HG02884 (cell line): ENCODE results near the gene ZSCAN4.

ENCODE experiments used
- ATAC-seq: cut with Tn5 transposase; IDR thresholded peaks from one replicate; pipeline ENCODE4 v1.9.1; 2021; ENCODE audit warnings: mild to moderate bottlenecking, moderate library complexity; ENCODE audit not compliant: unreplicated experiment

ZSCAN4 gene

DNA sequence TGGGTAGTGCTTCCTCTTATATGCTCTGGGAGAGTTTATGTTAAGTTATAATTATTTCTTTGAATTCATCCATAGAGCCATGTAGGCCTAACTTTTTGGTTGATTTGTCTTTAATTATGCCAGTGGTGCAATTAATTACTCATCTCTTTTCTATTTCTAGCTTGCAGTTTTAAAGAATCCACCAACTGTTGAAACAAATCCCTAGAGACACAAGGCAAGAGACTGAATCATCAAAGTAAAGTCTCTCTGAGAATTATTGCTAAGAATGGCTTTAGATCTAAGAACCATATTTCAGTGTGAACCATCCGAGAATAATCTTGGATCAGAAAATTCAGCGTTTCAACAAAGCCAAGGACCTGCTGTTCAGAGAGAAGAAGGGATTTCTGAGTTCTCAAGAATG, 7.1 kb downstream of the ZSCAN4 start:
- no peak for ATAC-seq

DNA sequence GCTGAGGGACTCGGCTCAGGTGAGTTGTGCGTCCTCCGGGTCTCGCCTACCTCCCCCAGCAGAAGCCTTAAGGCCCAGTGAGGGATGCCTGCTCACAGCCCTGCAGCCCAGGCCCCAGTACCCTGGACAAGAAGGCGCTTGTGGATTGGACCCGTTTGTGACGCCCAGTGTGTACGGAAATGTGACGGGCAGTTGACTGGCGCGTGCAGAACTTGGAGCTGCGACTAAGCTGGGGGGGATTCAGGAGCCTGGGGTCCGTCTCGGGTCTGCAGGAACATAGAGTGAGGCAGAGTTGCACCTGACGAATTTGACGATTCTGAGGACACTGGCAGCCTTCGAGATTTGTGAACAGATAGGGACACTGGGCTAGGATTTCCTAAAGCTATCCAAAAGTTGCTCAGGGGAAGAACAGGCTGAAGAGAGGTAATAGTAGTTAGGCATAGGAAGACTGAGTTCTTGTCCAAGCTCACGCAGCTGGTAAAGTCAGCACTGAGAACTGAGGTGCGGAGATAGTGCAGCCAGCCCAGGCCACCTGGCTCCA, 13.6 kb downstream of the ZSCAN4 start:
- ATAC-seq: no peak

DNA sequence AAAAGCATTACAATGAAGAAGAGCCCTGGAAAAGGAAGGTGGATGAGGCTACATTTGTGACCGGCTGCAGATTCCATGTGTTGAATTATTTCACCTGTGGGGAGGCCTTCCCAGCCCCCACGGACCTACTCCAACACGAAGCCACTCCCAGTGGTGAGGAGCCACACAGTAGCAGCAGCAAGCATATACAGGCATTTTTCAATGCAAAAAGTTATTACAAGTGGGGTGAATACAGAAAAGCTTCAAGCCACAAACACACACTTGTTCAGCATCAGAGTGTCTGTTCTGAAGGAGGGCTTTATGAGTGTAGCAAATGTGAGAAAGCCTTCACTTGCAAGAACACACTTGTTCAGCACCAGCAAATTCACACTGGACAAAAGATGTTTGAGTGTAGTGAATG, 18.0 kb downstream of the ZSCAN4 start:
- ATAC-seq: no peak

DNA sequence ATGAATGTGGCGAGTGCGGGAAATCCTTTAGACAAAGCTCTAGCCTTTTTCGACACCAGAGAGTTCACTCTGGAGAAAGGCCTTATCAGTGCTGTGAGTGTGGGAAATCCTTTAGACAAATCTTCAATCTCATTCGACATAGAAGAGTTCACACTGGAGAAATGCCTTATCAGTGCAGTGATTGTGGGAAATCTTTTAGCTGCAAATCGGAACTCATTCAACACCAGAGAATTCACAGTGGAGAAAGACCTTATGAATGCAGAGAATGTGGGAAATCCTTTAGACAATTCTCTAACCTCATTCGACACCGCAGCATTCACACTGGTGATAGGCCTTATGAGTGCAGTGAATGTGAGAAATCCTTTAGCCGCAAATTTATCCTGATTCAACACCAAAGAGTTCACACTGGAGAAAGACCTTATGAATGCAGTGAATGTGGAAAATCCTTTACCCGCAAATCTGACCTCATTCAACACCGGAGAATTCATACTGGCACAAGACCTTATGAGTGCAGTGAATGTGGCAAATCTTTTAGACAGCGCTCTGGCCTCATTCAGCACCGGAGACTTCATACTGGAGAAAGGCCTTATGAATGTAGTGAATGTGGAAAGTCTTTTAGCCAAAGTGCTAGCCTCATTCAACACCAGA, 18.8 kb downstream of the ZSCAN4 start:
- ATAC-seq: no peak

DNA sequence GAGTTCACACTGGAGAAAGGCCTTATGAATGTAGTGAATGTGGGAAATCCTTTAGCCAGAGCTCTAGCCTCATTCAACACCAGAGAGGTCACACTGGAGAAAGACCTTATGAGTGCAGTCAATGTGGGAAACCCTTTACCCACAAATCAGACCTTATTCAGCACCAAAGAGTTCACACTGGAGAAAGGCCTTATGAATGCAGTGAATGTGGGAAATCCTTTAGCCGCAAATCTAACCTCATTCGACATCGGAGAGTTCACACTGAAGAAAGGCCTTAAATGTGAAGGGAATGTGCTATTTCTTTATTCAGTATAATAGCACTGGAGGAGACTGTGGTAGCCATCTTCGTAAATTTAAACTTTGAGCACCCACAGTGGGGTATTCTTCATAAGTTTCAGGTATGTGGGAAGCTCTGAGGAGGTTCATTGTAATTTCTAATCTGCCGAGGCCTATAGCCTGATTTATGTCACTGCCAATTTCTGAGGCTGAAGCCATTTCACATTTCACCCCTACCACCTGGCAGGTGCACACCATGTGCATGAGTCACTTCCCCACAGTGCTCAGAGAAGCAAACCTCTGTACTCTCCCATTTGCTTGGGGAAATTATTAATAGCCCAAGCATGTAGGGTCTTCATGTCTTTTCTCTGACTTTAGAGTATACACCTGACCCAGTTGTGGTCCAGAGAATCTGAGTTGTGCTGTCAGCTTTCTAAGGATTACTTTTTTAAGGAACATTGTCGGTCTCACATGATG, 19.5 kb downstream of the ZSCAN4 start:
- ATAC-seq: no peak

DNA sequence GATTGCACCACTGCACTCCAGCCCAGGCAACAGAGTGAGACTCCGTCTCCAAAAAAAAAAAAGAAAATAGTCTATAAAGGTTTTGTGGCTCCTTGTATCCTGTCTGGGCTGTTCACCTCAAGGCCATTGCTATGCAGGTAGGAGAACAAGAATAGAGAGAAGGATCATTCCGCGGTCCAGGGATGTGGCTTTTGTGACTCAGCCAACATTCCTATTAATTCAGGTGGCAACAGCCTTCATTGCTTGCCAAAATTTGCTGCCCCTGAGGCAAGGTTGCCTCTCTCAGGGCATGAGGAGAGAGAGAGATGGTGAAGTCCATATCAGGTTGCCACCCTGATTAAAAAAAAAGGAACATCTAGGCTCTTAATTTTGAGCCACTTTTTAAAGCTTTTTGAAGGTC, 21.0 kb downstream of the ZSCAN4 start:
- ATAC-seq: no peak

DNA sequence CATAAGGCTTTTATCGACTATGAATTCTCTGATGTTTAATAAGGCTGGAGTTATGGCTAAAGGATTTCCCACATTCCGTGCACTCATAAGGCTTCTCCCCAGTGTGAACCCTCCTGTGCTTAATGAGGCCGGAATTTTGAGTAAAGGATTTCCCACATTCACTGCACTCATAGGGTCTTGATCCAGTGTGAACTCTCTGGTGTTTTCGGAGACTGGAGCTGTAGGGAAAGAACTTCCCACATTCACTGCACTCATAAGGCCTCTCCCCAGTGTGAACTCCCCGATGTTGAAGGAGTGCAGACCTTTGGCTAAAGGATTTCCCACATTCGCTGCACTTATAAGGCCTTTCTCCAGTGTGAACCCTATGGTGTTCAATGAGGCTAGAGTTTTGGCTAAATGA, 32.9 kb downstream of the ZSCAN4 start:
- ATAC-seq: no peak

DNA sequence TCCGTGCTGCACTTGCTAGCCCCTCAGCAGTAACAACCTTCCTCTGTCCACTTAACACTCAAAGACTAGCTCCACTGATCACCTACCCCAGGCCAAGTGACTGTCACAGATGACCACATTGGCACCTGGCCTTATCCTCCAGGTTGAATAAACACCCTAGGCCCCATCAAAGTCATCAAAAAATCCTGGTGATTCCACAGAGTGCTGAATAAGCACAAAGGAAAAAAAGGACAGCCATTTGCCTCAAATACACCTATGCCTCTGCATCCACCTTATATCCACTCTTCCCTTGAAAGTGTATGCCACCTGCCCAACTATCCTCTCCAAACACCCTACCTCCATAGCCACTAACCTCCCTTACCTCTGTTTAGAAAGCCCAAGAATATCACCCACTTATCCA, 37.6 kb downstream of the ZSCAN4 start:
- ATAC-seq: no peak

DNA sequence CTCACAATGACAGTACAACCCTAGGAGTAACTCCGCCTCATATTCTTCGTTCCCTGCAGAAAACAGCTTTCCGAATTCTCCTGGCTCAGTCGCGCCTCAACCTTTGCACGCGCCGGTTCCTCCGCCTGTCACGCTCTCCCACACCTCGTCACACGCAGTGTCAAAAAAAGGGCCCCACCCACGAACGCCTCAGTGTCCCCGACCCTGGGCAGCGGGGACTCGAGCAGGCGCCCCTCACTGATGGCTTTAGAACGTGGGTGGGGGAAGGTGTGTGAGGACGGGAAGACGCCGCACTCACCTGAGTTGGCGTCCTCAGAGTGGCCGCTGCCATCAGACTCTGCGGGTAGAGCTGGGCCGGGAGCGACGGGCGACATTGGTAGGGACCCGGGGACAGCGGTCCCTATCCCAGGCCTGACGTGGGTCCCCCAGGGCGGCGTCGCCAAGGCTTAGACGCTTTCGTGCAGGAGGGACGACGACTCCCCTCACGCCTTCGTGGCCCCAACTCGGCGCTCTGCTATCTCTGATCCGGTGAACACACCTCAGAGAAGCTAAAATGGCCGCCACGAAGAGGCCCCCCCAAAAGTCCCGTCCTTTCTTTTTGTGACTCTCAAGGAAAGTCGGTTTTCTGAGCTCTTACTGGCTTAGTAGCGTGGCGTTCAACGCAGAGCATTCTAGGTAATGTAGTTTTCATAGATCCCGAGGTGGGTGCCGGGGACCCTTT, 40.1 kb downstream of the ZSCAN4 start, which contains the start of gene ZNF154:
Gene ZNF154, minus strand, starts transcription at position 564 of the 721 bp plus-strand sequence. Its CDS starts 233 bp downstream, at position 331.
- no peak for ATAC-seq

DNA sequence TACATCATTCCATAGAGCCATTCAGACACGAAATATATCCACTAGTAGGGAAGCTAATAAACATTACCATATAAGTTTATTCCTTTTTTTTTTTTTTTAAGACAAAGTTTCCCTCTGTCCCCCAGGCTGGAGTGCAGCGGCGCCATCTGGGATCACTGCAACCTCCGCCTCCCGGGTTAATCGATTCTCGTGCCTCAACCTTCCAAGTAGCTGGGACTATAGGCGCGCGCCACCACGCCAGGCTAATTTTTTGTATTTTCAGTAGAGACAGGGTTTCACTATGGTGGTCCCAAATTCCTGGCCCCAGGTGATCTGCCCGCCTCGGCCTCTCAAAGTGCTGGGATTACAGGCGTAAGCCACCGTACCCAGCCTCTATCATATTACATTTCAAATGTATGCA, 40.9 kb downstream of the ZSCAN4 start:
- ATAC-seq: no peak

DNA sequence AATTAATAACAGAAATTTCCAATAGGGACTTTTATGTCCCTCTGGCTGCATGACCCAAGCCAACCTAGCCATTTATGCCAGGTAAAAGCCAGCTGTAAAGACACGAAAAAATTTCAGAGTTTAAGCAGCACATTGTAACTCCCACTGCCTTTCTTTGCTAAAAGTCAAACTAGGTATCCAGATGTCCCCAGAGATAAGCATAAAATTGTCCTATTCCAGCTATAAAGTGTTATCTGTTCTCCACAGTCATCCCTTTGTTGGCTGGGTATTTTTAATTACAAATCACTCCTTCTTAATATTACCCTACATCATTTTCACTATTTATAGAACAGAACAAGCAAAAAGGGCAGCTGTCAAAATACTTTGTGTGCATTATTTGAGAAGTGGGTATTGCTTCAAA, 43.5 kb downstream of the ZSCAN4 start:
- ATAC-seq: no peak

DNA sequence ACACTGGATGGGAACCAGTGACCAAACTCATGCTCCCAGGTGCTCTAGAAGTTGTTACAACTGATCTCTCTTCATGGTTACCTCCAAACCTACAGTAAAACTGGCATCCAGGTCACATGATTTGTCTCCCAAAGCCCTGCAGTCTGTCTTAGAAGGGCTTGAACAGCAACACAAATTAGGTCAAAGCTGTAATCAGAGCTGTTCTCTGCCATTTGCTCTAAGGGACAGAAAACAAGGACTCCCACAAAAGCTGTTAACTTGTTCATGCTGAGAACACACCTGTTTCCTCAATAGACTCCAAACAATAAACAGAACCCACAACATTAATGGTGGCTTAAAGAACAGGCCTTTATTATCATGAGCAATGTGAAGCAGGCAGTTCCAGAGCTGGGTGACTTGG, 50.7 kb downstream of the ZSCAN4 start:
- no peak for ATAC-seq

DNA sequence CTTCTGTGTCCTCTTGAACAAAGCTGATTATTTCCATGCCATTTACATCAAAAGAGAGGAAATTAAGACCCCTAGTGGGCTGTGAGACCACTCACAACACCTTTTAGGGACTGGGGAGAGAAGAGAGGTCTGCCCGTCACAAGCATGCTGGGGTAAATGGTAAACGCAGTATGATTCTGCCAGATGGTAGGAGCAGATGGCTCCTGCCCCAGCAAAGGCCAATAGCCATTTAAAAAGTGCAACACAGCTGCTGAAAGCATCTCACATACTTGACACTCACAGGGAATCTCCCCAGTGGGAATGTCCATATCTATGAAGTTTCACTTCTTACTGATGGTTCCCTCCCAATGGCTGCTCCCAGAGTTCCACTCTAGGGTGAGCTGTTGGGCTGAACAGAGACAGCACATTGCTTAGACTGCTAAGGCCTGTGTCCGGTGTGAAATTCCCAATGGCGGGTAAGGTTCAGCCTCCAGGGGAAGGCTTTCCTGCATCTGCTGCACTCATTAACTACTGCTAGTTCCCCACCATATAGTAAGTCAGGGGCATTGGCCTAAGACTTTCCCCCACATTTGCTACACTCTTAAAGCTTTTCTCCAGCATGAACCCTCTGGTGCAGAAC, 51.3 kb downstream of the ZSCAN4 start:
- ATAC-seq: no peak

DNA sequence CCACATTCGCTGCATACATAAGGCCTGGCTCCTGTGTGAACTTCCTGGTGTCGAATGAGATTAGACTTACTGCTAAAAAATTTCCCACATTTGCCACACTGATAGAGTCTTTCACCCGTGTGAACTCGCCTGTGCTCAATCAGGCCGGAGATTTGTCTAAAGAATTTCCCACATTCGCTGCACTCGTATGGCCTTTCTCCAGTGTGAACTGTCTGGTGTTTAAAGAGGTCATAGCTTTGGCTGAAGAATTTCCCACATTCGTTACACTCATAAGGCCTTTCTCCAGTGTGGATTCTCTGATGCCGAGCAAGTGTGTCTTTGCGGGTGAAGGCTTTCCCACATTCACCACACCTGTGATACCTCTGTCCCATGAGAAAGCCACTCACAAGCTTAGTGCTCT, 52.1 kb downstream of the ZSCAN4 start:
- no peak for ATAC-seq
